ENCODE data around the gene LIPI.

- TF ChIP-seq CTCF (IDR thresholded peaks at IDR 0.05; ENCODE audit: poor library complexity) = no peak
- no peak for TF ChIP-seq EZH2phosphoT487 (IDR thresholded peaks at IDR 0.05; ENCODE audit: low read depth, severe bottlenecking, unreplicated experiment)
These were observed at the start of gene LIPI for GRCh38 chr21:14210738-14211137.
